GM12864 (cell line): Measurements from ENCODE around the gene PTCD3.

Experiments
- DNase-seq: peaks from one replicate; pipeline ENCODE4 v3.0.0-alpha.2; 2011; ENCODE audit warnings: low read depth
- H3K4me3 ChIP-seq: 2 replicates; pipeline ENCODE4 v1.5.1; 2011; ENCODE audit warnings: mild to moderate bottlenecking, low read depth, low read length, control low read depth
- TF ChIP-seq, protein P1 (sequence below): IDR thresholded peaks from 2 replicates; pipeline ENCODE4 v1.5.1; 2011; ENCODE audit warnings: low read depth, mild to moderate bottlenecking, moderate library complexity, low read length, control low read depth, inconsistent platforms; ENCODE audit errors: missing control alignments

The PTCD3 gene

DNA sequence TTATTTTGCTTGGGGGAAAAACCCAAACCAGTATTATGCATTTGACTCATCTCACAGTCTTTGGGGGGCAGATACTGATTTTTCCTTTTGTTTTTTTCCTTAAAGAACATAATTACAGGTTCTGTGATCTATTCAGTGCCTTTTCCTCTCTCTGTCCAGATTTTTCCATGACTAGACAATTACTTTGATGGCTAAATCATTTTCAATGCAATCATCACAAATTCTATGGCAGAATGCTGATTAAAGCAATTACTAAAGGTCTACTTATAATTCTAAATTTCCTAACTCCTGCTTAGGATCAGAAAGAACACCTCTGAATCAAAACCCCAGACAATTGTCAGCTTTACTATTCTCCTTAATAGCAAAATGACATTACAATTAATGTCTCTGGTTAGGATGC lies 39.1 kb upstream of the PTCD3 start:
- no peak for DNase-seq
- TF ChIP-seq, protein P1, sequence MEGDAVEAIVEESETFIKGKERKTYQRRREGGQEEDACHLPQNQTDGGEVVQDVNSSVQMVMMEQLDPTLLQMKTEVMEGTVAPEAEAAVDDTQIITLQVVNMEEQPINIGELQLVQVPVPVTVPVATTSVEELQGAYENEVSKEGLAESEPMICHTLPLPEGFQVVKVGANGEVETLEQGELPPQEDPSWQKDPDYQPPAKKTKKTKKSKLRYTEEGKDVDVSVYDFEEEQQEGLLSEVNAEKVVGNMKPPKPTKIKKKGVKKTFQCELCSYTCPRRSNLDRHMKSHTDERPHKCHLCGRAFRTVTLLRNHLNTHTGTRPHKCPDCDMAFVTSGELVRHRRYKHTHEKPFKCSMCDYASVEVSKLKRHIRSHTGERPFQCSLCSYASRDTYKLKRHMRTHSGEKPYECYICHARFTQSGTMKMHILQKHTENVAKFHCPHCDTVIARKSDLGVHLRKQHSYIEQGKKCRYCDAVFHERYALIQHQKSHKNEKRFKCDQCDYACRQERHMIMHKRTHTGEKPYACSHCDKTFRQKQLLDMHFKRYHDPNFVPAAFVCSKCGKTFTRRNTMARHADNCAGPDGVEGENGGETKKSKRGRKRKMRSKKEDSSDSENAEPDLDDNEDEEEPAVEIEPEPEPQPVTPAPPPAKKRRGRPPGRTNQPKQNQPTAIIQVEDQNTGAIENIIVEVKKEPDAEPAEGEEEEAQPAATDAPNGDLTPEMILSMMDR, result no peak
- H3K4me3 ChIP-seq, result no peak overlapping the region

DNA sequence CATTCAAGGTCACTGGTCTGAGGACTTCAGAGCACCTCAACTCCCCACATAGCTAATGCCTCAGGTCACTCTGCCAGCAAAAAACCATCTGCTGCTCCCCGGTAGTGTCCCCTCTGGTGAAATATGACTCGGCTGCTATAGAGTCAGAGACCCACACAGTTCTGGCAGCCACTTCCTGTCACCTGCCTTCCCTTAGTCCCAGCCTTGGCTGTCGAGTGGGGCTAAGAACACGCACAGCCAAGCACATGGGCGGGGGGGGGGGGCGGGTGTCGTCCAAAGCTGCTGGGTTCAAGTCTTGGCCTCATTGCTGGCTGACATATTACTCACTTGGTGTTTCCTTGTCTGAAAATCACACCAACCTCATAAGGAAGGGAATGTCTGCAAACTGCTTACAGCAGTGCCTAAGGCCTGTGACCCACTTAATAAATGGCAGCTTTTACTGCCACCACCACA lies 37.9 kb upstream of the PTCD3 start:
- H3K4me3 ChIP-seq, result no peak overlapping the region
- TF ChIP-seq, protein P1, result no peak
- DNase-seq, result no peak

DNA sequence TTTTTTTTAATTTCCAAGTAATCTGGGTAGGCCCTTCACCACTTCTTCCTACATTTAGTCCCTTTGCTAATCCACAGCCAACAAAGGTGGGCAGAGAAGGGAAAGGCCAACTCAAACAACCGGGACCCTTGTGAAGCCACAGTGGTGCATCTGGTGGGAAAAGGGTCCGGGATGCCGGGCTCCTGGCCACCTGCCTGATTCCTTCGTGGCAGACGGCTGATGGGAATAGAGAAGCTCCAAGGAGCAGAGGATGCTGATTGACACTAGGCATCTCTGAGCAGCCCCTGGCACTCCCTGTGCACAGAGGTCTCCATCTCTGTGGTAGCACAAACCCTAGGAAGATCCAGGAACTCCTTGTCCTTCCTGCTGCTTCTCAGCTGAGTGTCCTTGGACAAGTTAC lies 37.4 kb upstream of the PTCD3 start:
- DNase-seq, result no peak
- H3K4me3 ChIP-seq, result no peak overlapping the region
- TF ChIP-seq, protein P1, result no peak

DNA sequence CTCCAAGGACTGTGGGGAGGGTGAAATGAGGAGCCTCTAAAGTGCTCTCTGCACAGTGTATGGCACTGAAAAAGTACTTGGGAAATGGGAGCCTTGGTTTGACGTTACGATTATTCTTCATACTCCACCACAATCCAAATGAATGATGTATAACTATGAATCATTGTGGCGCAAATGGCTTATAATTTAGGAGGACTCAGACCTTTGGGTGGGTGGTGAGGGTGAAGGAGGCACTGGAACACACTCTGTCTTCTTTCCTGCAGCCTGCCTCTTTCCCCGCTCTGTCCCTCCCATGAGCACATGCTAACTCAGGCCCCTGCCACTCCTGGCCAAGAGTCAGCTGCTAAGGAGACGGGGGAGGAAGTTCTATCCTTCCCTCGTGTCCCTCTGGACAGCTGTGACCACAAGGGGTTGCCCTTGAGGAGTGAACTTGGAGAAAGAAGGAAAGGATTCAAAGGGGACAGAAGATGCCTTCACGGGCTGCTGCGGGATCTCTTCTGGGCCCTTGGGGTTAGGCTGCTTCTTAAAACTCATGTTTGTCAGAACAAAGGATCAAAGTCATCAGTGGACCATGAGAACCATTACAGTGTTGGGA lies 36.8 kb upstream of the PTCD3 start:
- TF ChIP-seq, protein P1, result no peak
- DNase-seq, result no peak
- no peak overlapping the region for H3K4me3 ChIP-seq

DNA sequence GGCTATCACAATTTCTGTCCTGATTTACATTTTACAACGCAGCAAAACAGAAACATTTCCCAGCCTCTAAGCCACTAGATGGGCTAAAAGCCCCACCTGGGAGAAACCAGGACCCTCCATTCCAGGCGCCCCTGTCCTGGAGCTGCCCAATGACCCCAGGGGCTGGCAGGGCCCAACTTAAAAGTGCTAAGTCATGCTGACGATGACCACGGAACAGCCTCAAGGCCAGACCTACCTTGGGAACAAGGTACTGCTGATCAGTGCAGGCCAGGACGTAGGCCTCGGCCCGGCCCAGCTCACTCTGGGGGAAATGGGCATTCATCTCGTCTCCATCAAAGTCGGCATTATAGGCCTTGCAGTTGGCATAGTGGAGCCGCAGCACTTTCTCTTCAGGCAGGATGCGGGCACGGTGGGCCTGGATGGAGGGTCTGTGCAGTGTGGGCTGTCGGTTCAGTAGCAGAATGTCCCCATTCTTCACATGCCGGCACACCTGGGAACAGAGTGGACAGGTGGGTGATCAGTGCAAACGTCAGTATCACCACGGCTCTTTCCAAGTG lies 36.2 kb upstream of the PTCD3 start:
- TF ChIP-seq, protein P1, result no peak

DNA sequence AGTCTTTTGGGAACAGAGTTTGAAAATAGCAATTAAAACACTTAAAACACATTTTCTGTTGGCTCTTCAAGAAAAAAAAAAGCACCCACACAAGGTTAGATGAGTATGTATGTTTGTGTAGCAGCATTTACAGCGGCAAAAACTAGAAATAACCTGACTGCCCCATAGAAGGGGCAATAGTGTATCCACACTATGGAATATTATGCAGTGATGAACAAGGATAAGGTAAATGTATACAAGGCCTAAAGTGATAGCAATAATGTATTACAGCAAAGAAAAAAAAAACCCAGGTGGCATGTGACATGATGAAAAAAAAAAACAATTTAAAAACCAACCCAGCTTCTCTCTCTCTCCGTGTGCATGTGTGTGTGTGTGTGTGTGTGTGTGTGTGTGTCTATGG lies 35.2 kb upstream of the PTCD3 start:
- TF ChIP-seq, protein P1, result no peak
- no peak for DNase-seq
- H3K4me3 ChIP-seq, result no peak overlapping the region

More for the DNA sequence above, 36.2 kb upstream of the PTCD3 start:
- no peak overlapping the region for H3K4me3 ChIP-seq
- DNase-seq, result no peak

DNA sequence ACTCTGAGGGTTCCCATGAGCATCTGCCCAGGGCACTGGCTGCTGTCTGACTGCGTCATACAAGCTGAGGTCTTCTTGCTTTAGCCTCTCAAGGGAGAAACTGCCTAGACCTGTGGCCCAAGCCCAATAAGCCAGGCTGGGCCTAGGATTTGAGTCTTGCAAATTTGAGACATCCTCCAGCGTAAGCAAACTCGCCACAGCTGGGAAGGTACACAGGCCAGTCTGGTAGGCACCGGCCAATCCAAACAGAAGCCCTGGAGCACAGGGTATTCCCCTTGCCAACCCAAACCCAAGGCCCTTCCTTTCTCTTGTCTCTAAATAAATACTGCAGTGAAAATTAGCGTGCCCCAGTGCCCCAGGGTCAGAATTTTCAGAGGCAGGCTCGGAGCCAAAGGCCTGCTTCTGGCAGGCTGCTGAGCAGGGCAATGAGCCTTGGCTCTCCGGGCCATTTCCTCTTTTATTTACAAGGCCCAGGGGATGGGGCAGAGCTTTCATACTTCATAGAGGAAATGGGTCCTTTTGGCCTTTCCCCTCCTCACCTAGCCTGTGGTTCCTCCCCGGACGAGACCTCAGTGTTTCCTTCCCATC lies 33.7 kb upstream of the PTCD3 start:
- DNase-seq, result no peak

More for the DNA sequence above, 33.7 kb upstream of the PTCD3 start:
- TF ChIP-seq, protein P1, result no peak
- H3K4me3 ChIP-seq, result no peak overlapping the region
